ENCODE results near the gene KLF8. TPM values are rescaled to one million over a fixed set of nuclear protein-coding genes. Genes with fewer than 3 reads are reported as not detected.

Gene KLF8
- total and polyA plus RNA-seq, 9 of the 15 experiments (the other 6 are each of a cell fraction or from before 2014, with no cell fraction given): 0.01 to 0.10 (median 0.04) TPM; not detected in 3

- ATAC-seq: no peak
- TF ChIP-seq CHD1 (IDR thresholded peaks at IDR 0.05; ENCODE audit: low read length) (no peak), NFIC (IDR thresholded peaks at IDR 0.05) (no peak), ILF3 (IDR thresholded peaks at IDR 0.05; ENCODE audit: borderline replicate concordance) (no peak), ETV5 (CRISPR knock-in tag; IDR thresholded peaks at IDR 0.05; ENCODE audit: low read depth) (no peak), PHF20 (IDR thresholded peaks at IDR 0.05; ENCODE audit: partially characterized antibody) (no peak), HOXB6 (CRISPR knock-in tag; IDR thresholded peaks at IDR 0.05; ENCODE audit: borderline replicate concordance) (no peak), ZNF124 (CRISPR knock-in tag; IDR thresholded peaks at IDR 0.05) (no peak), CBX1 (IDR thresholded peaks at IDR 0.05; ENCODE audit: low read depth) (no peak), EZH2 (IDR thresholded peaks at IDR 0.05; ENCODE audit: borderline replicate concordance, low read depth, low read length) (no peak), SIX5 (IDR thresholded peaks at IDR 0.05; ENCODE audit: borderline replicate concordance in 1 of 2, insufficient read depth in 1 of 2, low read depth in 1 of 2, low read length in 2 of 2) (no peak), ZNF277 (CRISPR knock-in tag; IDR thresholded peaks at IDR 0.05; ENCODE audit: borderline replicate concordance) (no peak), GTF2B (IDR thresholded peaks at IDR 0.05; ENCODE audit: extremely low read depth, insufficient read length) (no peak), DPF2 (IDR thresholded peaks at IDR 0.05) (no peak), PRDM10 (IDR thresholded peaks at IDR 0.05; ENCODE audit: partially characterized antibody) (no peak), PBX2 (CRISPR knock-in tag; IDR thresholded peaks at IDR 0.05; ENCODE audit: low read depth) (no peak), PBX2 (tag; conservative IDR thresholded peaks at IDR 0.05; ENCODE audit: low read depth) (no peak)
These were observed 3.2 kb upstream of the KLF8 start for GRCh38 chrX:56228914-56229313.

More at GRCh38 chrX:56228914-56229313, 3.2 kb upstream of the KLF8 start:
- Histone ChIP-seq H3K27me3 (ENCODE audit: control insufficient read depth in 2 of 2, insufficient read depth in 2 of 2, low read length in 2 of 2) (no peaks in the 10 kb centered on the region), H3K27ac (ENCODE audit: extremely low read depth, low read depth, low read length) (no peak overlapping the region), H3K36me3 (ENCODE audit: control insufficient read depth, insufficient read depth, low read length) (no peaks in the 10 kb centered on the region), H3K4me3 (no peak overlapping the region), H4K20me1 (replicated peaks; ENCODE audit: control insufficient read depth, insufficient read depth, low read length) (no peaks in the 10 kb centered on the region), H3K4me2 (ENCODE audit: insufficient read depth, low read length) (no peak overlapping the region), H2AFZ (ENCODE audit: low read depth, low read length) (no peak overlapping the region), H3K4me1 (replicated peaks in 1 of 2; ENCODE audit: control insufficient read depth in 2 of 2, insufficient read depth in 2 of 2, low read length in 2 of 2) (no peaks in the 10 kb centered on the region), H3K9ac (ENCODE audit: insufficient read depth in 1 of 2, low read depth in 2 of 2, low read length in 2 of 2) (no peak overlapping the region), H3K9me3 (replicated peaks; ENCODE audit: control insufficient read depth, insufficient read depth, low read depth, low read length) (no peaks in the 10 kb centered on the region), H3K9me1 (ENCODE audit: control insufficient read depth, insufficient read depth, low read length) (no peaks in the 10 kb centered on the region), H3K79me2 (ENCODE audit: control insufficient read depth, insufficient read depth, low read length) (no peaks in the 10 kb centered on the region)
- ChIA-PET POLR2A (no interaction called here), CTCF (ENCODE audit: low intra/inter-chr PET ratio) (no interaction called here)
- in situ Hi-C loops (cut with MboI) (no loop called here), intact Hi-C loops (cut with micrococcal nuclease) (no loop called here)
- FAIRE-seq (no peak), DNase-seq (ENCODE audit: extremely low read depth in 1 of 4, low spot score in 3 of 4) (no peak)
- BruUV-seq (replicated peaks): no TSS peak
- 0% methylated on average over 2 of the region's 2 CpGs for WGBS (ENCODE audit: insufficient coverage, low coverage, missing lambda C conversion rate)
